CD14-positive monocyte (primary cell): Measurements from ENCODE around the gene SHISAL1. TPM values are rescaled to one million over a fixed set of nuclear protein-coding genes. Genes with fewer than 3 reads are reported as not detected.
A peak's percentile ranks its signal among the peaks of the same experiment; 100 is the strongest.

Experiments
- DNase-seq, 3 donors: peaks; one replicate each; pipeline ENCODE4 v3.0.0-alpha.2; 2011 to 2022
- H2AFZ ChIP-seq: 2 replicates; pipeline ENCODE4 v1.6.0; 2012; ENCODE audit warnings: mild to moderate bottlenecking, low read depth, low read length, inconsistent platforms; ENCODE audit not compliant: insufficient read depth, poor library complexity, severe bottlenecking
- H3K27ac ChIP-seq, 2 donors: 1 replicate in 1 of 2; 2 replicates in 1 of 2; pipeline ENCODE4 v1.5.1; 2012 to 2013; ENCODE audit warnings: low read length in 2 of 2, control low read depth in 1 of 2, inconsistent platforms in 1 of 2, low read depth in 1 of 2, mild to moderate bottlenecking in 1 of 2
- H3K27me3 ChIP-seq, 2 donors: one replicate each; pipeline versions ENCODE4 v1.6.0 to v1.6.1; 2011 to 2013; ENCODE audit warnings: low read length in 2 of 2; ENCODE audit not compliant: control insufficient read depth in 2 of 2, insufficient read depth in 2 of 2
- H3K36me3 ChIP-seq, 2 donors: replicated peaks in 1 of 2; 1 replicate in 1 of 2; 2 replicates in 1 of 2; pipeline versions ENCODE4 v1.5.1 to v1.6.1; 2012 to 2013; ENCODE audit warnings: low read length in 2 of 2, control low read depth in 1 of 2, inconsistent platforms in 1 of 2, mild to moderate bottlenecking in 1 of 2; ENCODE audit not compliant: insufficient read depth in 2 of 2, control insufficient read depth in 1 of 2
- H3K4me1 ChIP-seq, 2 donors: 1 replicate in 1 of 2; 2 replicates in 1 of 2; pipeline versions ENCODE4 v1.5.1 to v1.6.1; 2012 to 2013; ENCODE audit warnings: low read length in 2 of 2, control low read depth in 1 of 2, inconsistent platforms in 1 of 2, mild to moderate bottlenecking in 1 of 2, moderate library complexity in 1 of 2; ENCODE audit not compliant: insufficient read depth in 2 of 2, control insufficient read depth in 1 of 2
- H3K4me2 ChIP-seq: replicated peaks from 2 replicates; pipeline ENCODE3; 2012; ENCODE audit warnings: low read length, moderate library complexity, mild to moderate bottlenecking; ENCODE audit not compliant: poor library complexity, severe bottlenecking; ENCODE audit errors: extremely low read depth
- H3K4me3 ChIP-seq, 3 experiments: fragments of 200-600 bp in 1 of 3; sonication (generic) in 1 of 3; replicated peaks in 1 of 3; 1 replicate in 2 of 3; 2 replicates in 1 of 3; pipeline ENCODE4 v1.5.1; 2011 to 2013; ENCODE audit warnings: low read length in 3 of 3, mild to moderate bottlenecking in 3 of 3, control low read depth in 2 of 3, low read depth in 2 of 3, inconsistent platforms in 1 of 3, moderate library complexity in 1 of 3
- H3K79me2 ChIP-seq: 2 replicates; pipeline ENCODE4 v1.6.0; 2012; ENCODE audit warnings: mild to moderate bottlenecking, control low read depth, inconsistent platforms, low read length, moderate library complexity; ENCODE audit not compliant: insufficient read depth
- H3K9ac ChIP-seq: 2 replicates; pipeline ENCODE4 v1.6.0; 2017; ENCODE audit warnings: low read length, mild to moderate bottlenecking; ENCODE audit not compliant: insufficient read depth, poor library complexity, severe bottlenecking
- H3K9me3 ChIP-seq, 2 donors: replicated peaks in 1 of 2; 1 replicate in 1 of 2; 2 replicates in 1 of 2; pipeline versions ENCODE4 v1.5.1 to v1.6.1; 2012 to 2013; ENCODE audit warnings: low read length in 2 of 2, control low read depth in 1 of 2; ENCODE audit not compliant: control insufficient read depth in 1 of 2, insufficient read depth in 1 of 2
- H4K20me1 ChIP-seq: 2 replicates; pipeline ENCODE4 v1.6.0; 2012; ENCODE audit warnings: mild to moderate bottlenecking, low read length, control low read depth, moderate library complexity; ENCODE audit not compliant: insufficient read depth
- H3K27ac Mint-ChIP-seq, 7 donors: one replicate each; pipeline ENCODE4 v1.8.0; 2020; ENCODE audit warnings: mild to moderate bottlenecking in 7 of 7, mixed read lengths in 7 of 7, moderate library complexity in 6 of 7, inconsistent platforms in 2 of 7
- H3K27me3 Mint-ChIP-seq, 3 donors: one replicate each; pipeline ENCODE4 v1.8.0; 2021 to 2022; ENCODE audit warnings: low read depth in 3 of 3, mild to moderate bottlenecking in 3 of 3, mixed read lengths in 3 of 3, moderate library complexity in 3 of 3, inconsistent platforms in 1 of 3
- H3K36me3 Mint-ChIP-seq, 2 donors: one replicate each; pipeline ENCODE4 v1.8.0; 2020; ENCODE audit warnings: mixed read lengths in 2 of 2, inconsistent platforms in 1 of 2, mild to moderate bottlenecking in 1 of 2
- H3K4me1 Mint-ChIP-seq: one replicate; pipeline ENCODE4 v1.8.0; 2020; ENCODE audit warnings: mild to moderate bottlenecking, mixed read lengths
- H3K4me3 Mint-ChIP-seq, 2 donors: one replicate each; pipeline ENCODE4 v1.8.0; 2020; ENCODE audit warnings: mild to moderate bottlenecking in 2 of 2, mixed read lengths in 2 of 2, moderate library complexity in 1 of 2
- H3K9me3 Mint-ChIP-seq, 7 donors: one replicate each; pipeline ENCODE4 v1.8.0; 2020 to 2022; ENCODE audit warnings: mixed read lengths in 7 of 7, mild to moderate bottlenecking in 6 of 7, moderate library complexity in 6 of 7, inconsistent platforms in 2 of 7
- CTCF ChIP-seq: fragments of 200-600 bp; IDR thresholded peaks from one replicate; pipeline ENCODE4 v1.8.0; 2022; ENCODE audit warnings: antibody characterized with exemption, mild to moderate bottlenecking
- WGBS: methylation state at CpG from one replicate; pipeline ENCODE4 v1.1.5; 2013; ENCODE audit warnings: missing lambda C conversion rate; ENCODE audit not compliant: insufficient coverage; 5-methylcytosine and 5-hydroxymethylcytosine counted together
- intact Hi-C, 2 donors: fragments of 100-400 bp; cut with micrococcal nuclease; formaldehyde crosslinking; loops; one replicate each; pipeline versions ENCODE4 v1.15.0 to v1.15.1; 2023
- polyA plus RNA-seq, 3 donors: library from polyadenylated mRNA; depleted of rRNA in 1 of 3; unstranded in 2 of 3; stranded (reverse) in 1 of 3; fragments of 300-500 nt in 2 of 3; fragments of >200 nt in 1 of 3; fragmentation: Illumina TruSeq in 2 of 3; gene quantifications; 1 replicate in 2 of 3; 2 replicates in 1 of 3; pipeline ENCODE4 v1.2.3, GENCODE V29; 2012 to 2021

SHISAL1 gene
- polyA plus RNA-seq, 3 donors, result not detected

GRCh38 chr22:44219101-44219870 is 93.5 kb downstream of the SHISAL1 start:
- TF ChIP-seq CTCF, result no peak

GRCh38 chr22:44218071-44218470 is 94.7 kb downstream of the SHISAL1 start:
- peaks cover 0 to 5% (median 3%) of the 10 kb centered on the region in 7 donors for H3K9me3 Mint-ChIP-seq
- no peak for DNase-seq
- H3K4me3 Mint-ChIP-seq, result no peak overlapping the region

More at GRCh38 chr22:44219101-44219870, 93.5 kb downstream of the SHISAL1 start:
- H4K20me1 ChIP-seq, result no peaks in the 10 kb centered on the region
- peaks cover 0 to 5% (median 3%) of the 10 kb centered on the region in 7 donors for H3K9me3 Mint-ChIP-seq
- WGBS, result 92% methylated on average over 13 of the region's 21 CpGs
- no peak overlapping the region for H3K9ac ChIP-seq
- H3K27ac Mint-ChIP-seq, result peak overlapping the region in 1 of 7 donors; percentile 24
- DNase-seq, result no peak
- H3K4me3 ChIP-seq, result no peak overlapping the region
- H3K9me3 ChIP-seq, result peaks cover 0 to 7% of the 10 kb centered on the region in 2 donors
- no peak overlapping the region for H3K4me3 Mint-ChIP-seq
- no peaks in the 10 kb centered on the region for H3K79me2 ChIP-seq
- H3K36me3 ChIP-seq, result no peaks in the 10 kb centered on the region
- H3K27ac ChIP-seq, result no peak overlapping the region
- H3K4me2 ChIP-seq, result no peak overlapping the region
- no peaks in the 10 kb centered on the region for H3K4me1 ChIP-seq
- intact Hi-C loops, result no loop called here
- H3K27me3 ChIP-seq, result no peaks in the 10 kb centered on the region
- H2AFZ ChIP-seq, result no peak overlapping the region
- no peaks in the 10 kb centered on the region for H3K4me1 Mint-ChIP-seq
- H3K36me3 Mint-ChIP-seq, result no peaks in the 10 kb centered on the region
- peaks cover 5 to 14% (median 13%) of the 10 kb centered on the region in 3 donors for H3K27me3 Mint-ChIP-seq

More at GRCh38 chr22:44218071-44218470, 94.7 kb downstream of the SHISAL1 start:
- Histone ChIP-seq H3K4me1 (no peaks in the 10 kb centered on the region), H3K79me2 (no peaks in the 10 kb centered on the region), H3K36me3 (peaks cover 0 to 9% of the 10 kb centered on the region in 2 donors), H3K9me3 (peaks cover 0 to 7% of the 10 kb centered on the region in 2 donors), H3K27ac (no peak overlapping the region), H3K9ac (no peak overlapping the region), H3K27me3 (no peaks in the 10 kb centered on the region), H2AFZ (no peak overlapping the region), H4K20me1 (no peaks in the 10 kb centered on the region), H3K4me3 (no peak overlapping the region), H3K4me2 (no peak overlapping the region)
- WGBS, result 89% methylated on average over 6 of the region's 6 CpGs
- H3K36me3 Mint-ChIP-seq, result no peaks in the 10 kb centered on the region
- TF ChIP-seq CTCF, result no peak
- peaks cover 5 to 9% (median 5%) of the 10 kb centered on the region in 3 donors for H3K27me3 Mint-ChIP-seq
- H3K27ac Mint-ChIP-seq, result no peak overlapping the region
- intact Hi-C loops, result no loop called here
- no peaks in the 10 kb centered on the region for H3K4me1 Mint-ChIP-seq
